ENCODE results near the gene PAX6.

DNA sequence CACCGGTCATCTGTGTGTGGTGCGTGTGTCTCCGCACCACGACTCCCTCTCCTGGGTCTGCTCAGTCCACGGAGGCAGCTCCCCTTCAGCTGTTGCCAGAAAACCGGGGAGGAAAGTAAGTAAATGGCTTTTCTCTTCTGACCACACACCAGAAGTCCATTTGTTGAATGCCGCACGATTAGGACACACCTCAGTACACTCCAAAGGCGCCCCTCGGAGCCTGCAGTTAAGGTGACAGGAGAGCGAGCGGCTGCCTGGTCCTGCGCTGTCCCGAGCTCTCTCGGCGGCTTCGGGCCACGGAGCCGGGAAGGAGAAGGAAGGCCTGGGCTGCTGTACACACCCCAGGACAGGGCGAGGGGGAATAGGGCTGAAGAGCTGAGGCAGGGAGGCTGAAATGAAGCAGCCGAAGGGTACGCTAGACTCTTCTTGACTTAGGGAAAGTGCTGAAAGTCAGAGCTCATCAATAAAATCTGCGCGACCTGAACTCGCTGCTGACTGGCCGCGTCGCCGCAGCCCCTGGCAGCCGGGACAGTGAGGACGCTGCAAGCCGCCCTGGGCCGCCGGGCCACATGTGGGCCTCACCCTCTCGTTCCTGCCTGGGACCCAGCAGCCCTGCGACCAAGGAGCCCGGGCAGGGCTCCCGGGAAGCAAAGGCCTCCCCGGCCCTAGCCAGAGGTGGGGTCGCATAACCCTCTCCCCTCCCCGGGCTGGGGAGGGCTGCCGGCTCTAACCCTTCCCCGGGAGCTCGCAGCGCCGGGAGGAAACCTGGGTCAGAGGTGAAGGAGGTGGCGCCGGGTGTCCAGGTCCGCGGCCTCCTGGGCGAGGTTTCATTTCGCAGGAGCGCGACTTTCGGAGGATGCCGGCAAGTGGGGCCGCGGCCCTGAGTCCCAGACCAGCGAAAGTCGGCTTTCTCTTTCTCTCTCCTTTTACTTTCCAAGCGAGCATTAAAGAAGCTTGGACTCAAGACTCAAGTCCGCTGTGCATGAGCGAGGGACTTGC lies 1.6 kb upstream of the PAX6 start:
- TF ChIP-seq, protein P1, sequence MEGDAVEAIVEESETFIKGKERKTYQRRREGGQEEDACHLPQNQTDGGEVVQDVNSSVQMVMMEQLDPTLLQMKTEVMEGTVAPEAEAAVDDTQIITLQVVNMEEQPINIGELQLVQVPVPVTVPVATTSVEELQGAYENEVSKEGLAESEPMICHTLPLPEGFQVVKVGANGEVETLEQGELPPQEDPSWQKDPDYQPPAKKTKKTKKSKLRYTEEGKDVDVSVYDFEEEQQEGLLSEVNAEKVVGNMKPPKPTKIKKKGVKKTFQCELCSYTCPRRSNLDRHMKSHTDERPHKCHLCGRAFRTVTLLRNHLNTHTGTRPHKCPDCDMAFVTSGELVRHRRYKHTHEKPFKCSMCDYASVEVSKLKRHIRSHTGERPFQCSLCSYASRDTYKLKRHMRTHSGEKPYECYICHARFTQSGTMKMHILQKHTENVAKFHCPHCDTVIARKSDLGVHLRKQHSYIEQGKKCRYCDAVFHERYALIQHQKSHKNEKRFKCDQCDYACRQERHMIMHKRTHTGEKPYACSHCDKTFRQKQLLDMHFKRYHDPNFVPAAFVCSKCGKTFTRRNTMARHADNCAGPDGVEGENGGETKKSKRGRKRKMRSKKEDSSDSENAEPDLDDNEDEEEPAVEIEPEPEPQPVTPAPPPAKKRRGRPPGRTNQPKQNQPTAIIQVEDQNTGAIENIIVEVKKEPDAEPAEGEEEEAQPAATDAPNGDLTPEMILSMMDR (IDR thresholded peaks at IDR 0.05) = no peak
- TF ChIP-seq SIN3A (IDR thresholded peaks at IDR 0.05; ENCODE audit: borderline replicate concordance, insufficient read depth, low read depth, low read length) (no peak), POLR2AphosphoS5 (IDR thresholded peaks at IDR 0.05; ENCODE audit: low read depth, low read length) (no peak)
